ENCODE measurements around the gene ZDHHC20.

Gene ZDHHC20

DNA sequence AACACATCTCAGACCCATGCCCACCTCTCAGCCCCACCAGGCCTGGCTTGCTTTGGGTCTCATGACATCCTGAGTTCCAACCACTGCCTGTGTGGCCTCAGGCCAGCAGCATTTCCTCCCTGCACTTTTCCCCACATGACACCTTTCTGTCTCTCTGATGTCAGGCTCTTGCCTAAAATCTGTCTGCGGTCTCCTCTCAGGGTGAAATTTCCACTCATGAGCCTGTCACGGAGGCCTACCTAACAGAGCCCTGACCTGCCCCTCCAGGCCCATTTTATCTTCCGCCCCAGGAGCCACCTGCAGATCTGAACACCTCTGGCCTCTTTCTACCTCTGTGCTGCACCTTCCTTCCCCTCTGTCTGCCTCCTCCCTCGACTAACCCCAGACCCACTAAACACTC, 93.5 kb downstream of the ZDHHC20 start:
- TF ChIP-seq, protein P1, sequence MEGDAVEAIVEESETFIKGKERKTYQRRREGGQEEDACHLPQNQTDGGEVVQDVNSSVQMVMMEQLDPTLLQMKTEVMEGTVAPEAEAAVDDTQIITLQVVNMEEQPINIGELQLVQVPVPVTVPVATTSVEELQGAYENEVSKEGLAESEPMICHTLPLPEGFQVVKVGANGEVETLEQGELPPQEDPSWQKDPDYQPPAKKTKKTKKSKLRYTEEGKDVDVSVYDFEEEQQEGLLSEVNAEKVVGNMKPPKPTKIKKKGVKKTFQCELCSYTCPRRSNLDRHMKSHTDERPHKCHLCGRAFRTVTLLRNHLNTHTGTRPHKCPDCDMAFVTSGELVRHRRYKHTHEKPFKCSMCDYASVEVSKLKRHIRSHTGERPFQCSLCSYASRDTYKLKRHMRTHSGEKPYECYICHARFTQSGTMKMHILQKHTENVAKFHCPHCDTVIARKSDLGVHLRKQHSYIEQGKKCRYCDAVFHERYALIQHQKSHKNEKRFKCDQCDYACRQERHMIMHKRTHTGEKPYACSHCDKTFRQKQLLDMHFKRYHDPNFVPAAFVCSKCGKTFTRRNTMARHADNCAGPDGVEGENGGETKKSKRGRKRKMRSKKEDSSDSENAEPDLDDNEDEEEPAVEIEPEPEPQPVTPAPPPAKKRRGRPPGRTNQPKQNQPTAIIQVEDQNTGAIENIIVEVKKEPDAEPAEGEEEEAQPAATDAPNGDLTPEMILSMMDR (conservative IDR thresholded peaks at IDR 0.05; ENCODE audit: low read depth, low read length): no peak
- no peak overlapping the region for H3K4me3 ChIP-seq (ENCODE audit: low read length)
- DNase-seq (ENCODE audit: low read depth): no peak

DNA sequence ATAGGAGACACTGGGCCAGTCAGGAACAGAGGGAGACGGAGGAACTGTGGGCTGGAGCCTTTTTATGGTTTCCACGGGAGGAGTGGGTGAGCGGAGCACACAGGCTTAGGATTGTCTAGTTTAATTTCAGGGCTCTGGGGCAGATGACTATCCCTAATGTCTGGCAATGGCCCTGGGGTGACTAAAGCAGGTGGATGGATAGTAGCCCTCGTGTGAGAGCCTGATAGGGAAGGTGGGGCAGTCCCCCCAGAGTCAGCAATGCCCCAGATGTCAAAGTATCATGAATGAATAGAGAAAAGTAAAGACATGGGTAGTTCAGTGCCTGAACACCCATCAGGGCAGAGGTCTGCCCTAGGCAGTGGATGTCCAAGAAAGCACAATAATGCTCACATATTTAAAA, 94.2 kb downstream of the ZDHHC20 start:
- no peak overlapping the region for H3K4me3 ChIP-seq (ENCODE audit: low read length)
- TF ChIP-seq, protein P1 (conservative IDR thresholded peaks at IDR 0.05; ENCODE audit: low read depth, low read length): no peak
- DNase-seq (ENCODE audit: low read depth): no peak

DNA sequence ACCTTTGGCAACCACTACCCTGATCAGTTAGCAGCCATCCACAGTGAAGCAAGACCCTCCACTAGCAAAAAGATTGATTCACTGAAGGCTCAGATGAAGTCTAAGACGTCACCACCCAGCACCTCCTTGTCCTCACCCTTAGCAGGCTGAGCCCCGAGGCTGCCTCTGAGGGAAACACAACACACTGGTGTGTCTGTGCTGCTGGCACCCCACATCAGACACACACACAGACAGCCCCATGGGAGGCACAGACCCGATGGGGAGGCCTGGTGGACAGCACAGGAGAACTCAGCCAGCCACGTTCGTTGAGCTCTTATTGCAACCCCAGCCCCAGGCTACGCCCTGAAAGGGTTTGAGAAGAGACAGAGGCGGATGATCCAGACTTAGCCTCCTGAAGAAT, 94.7 kb downstream of the ZDHHC20 start:
- H3K4me3 ChIP-seq (ENCODE audit: low read length): no peak overlapping the region
- DNase-seq (ENCODE audit: low read depth): no peak
- TF ChIP-seq, protein P1 (conservative IDR thresholded peaks at IDR 0.05; ENCODE audit: low read depth, low read length): no peak

DNA sequence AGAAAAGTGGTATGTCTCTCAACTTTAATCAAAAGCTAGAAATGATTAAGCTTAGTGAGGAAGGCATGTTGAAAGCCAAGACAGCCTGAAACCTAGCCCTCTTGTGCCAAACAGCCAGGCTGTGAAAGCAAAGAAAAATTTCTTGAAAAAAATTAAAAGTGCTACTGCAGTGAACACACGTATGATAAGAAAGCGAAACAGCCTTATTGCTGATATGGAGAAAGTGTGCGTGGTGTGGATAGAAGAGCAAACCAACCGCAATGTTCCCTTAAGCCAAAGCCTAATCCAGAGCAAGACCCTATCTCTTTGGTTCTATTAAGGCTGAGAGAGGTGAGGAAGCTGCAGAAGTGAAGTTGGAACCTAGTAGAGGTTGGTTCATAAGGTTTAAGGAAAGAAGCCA, 96.4 kb downstream of the ZDHHC20 start:
- no peak for DNase-seq (ENCODE audit: low read depth)
- no peak overlapping the region for H3K4me3 ChIP-seq (ENCODE audit: low read length)

DNA sequence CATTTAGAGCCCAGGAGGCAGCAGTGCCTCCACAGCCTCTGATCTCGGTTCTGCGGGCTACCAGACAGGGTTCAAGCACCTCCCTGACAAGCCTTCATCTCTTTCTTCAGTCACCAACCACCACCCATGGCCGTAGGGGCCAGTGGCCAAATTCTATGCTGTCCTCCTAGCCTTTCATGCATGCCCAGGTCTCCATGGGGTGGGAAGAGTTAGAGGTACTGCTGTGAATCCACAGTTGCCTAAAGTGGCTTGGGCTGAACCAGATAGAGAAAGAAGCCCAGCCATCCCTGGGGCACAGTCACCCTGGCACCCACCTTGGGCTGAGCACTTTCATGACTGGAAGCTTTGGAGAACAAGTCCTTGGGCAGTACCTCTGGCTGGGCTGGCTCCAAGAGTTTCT, 97.4 kb downstream of the ZDHHC20 start:
- H3K4me3 ChIP-seq (ENCODE audit: low read length): no peak overlapping the region
- TF ChIP-seq, protein P1 (conservative IDR thresholded peaks at IDR 0.05; ENCODE audit: low read depth, low read length): no peak

More for the DNA sequence above, 96.4 kb downstream of the ZDHHC20 start:
- TF ChIP-seq, protein P1 (conservative IDR thresholded peaks at IDR 0.05; ENCODE audit: low read depth, low read length): no peak

DNA sequence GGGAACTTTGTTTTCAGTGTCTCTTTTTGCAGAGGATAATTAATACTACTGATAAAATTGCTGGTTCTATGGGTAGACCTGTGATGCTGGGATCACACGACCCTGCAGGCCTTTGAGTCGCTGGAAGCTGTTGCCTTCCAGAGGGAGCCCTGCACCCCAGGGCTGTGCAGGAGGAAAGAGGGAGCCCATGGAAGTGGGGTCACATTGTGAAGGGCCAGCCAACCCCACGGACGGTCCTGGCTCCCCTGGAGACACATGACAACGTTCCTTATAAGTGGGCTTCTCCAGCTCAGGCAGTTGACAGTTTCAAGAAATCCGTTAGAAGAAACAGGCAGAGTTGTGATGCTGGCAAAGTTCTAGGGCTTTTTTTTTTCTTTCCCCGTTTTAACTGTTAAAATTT, 98.0 kb downstream of the ZDHHC20 start:
- no peak for DNase-seq (ENCODE audit: low read depth)
- TF ChIP-seq, protein P1 (conservative IDR thresholded peaks at IDR 0.05; ENCODE audit: low read depth, low read length): no peak
- no peak overlapping the region for H3K4me3 ChIP-seq (ENCODE audit: low read length)

More for the DNA sequence above, 97.4 kb downstream of the ZDHHC20 start:
- DNase-seq (ENCODE audit: low read depth): no peak

DNA sequence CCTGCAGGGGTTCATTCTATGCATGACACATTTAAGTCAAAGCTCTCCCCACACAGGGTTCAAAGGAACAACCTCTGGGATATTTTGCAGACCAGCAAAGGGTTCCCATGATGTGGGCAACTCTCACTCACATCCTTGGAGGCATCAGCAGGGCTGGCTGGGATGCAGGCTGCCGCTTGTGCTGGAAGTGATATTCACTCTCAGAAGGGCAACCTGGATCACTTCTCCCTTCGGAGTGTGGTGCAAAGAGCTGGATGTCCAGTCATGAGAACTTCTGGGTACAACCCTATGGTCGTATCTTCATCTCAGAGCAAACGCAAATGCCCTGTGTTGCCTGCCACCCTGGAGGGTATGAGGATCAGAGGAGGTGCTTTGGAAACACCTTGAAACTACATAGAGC, 98.6 kb downstream of the ZDHHC20 start:
- no peak overlapping the region for H3K4me3 ChIP-seq (ENCODE audit: low read length)
- TF ChIP-seq, protein P1 (conservative IDR thresholded peaks at IDR 0.05; ENCODE audit: low read depth, low read length): no peak
- DNase-seq (ENCODE audit: low read depth): no peak

Measured in retinal pigment epithelial cell (primary cell).